DOHH2 (cell line): ENCODE measurements around the gene LCE1F.

Experiments
- H3F3A ChIP-seq: fragments of 200-600 bp; sonication (generic), shearing (Covaris generic); 2 replicates; pipeline ENCODE4 v1.6.0; 2016; ENCODE audit warnings: antibody characterized with exemption, mild to moderate bottlenecking; ENCODE audit not compliant: control insufficient read depth, insufficient read depth
- H3K27ac ChIP-seq: fragments of 200-600 bp; sonication (generic); 2 replicates; pipeline ENCODE4 v1.5.1; 2014; ENCODE audit warnings: low read depth, mild to moderate bottlenecking, low read length, moderate library complexity
- H3K27me3 ChIP-seq: fragments of 200-600 bp; sonication (generic); 2 replicates; pipeline ENCODE4 v1.6.1; 2014; ENCODE audit warnings: mild to moderate bottlenecking, low read length, mixed read lengths; ENCODE audit not compliant: control insufficient read depth
- H3K36me3 ChIP-seq: fragments of 200-600 bp; sonication (generic); 2 replicates; pipeline ENCODE4 v1.6.1; 2014; ENCODE audit warnings: mild to moderate bottlenecking, low read length, moderate library complexity, mixed read lengths; ENCODE audit not compliant: control insufficient read depth
- H3K4me1 ChIP-seq: fragments of 200-600 bp; sonication (generic); 2 replicates; pipeline ENCODE4 v1.6.1; 2014; ENCODE audit warnings: mild to moderate bottlenecking, low read length, mixed read lengths; ENCODE audit not compliant: control insufficient read depth
- H3K4me2 ChIP-seq: fragments of 200-600 bp; sonication (generic); 2 replicates; pipeline ENCODE4 v1.6.0; 2014; ENCODE audit warnings: mild to moderate bottlenecking, low read length, moderate library complexity
- H3K4me3 ChIP-seq: fragments of 200-600 bp; sonication (generic); 2 replicates; pipeline ENCODE4 v1.5.1; 2014; ENCODE audit warnings: mild to moderate bottlenecking, low read length, mixed read lengths
- H3K79me2 ChIP-seq: fragments of 200-600 bp; sonication (generic); 2 replicates; pipeline ENCODE4 v1.6.1; 2014; ENCODE audit warnings: mild to moderate bottlenecking, low read length, mixed read lengths; ENCODE audit not compliant: control insufficient read depth
- H3K9me2 ChIP-seq: fragments of 200-600 bp; sonication (generic); replicated peaks from 2 replicates; pipeline ENCODE4 v1.6.1; 2014; ENCODE audit warnings: mild to moderate bottlenecking, low read length, mixed read lengths; ENCODE audit not compliant: control insufficient read depth
- H3K9me3 ChIP-seq: fragments of 200-600 bp; sonication (generic); 2 replicates; pipeline ENCODE4 v1.6.1; 2014; ENCODE audit warnings: antibody characterized with exemption, low read length, mixed read lengths; ENCODE audit not compliant: control insufficient read depth, insufficient read depth
- H4K20me1 ChIP-seq: fragments of 200-600 bp; sonication (generic); 2 replicates; pipeline ENCODE4 v1.6.0; 2014; ENCODE audit warnings: low read depth, mild to moderate bottlenecking, antibody characterized with exemption, low read length, moderate library complexity; ENCODE audit not compliant: control insufficient read depth, insufficient read depth
- CTCF ChIP-seq: fragments of 200-600 bp; sonication (generic); IDR thresholded peaks from one replicate; pipeline ENCODE4 v1.5.1; 2014; ENCODE audit warnings: antibody characterized with exemption, mild to moderate bottlenecking, low read depth, low read length; ENCODE audit not compliant: poor library complexity, severe bottlenecking
- EZH2phosphoT487 ChIP-seq: fragments of 200-600 bp; sonication (generic); IDR thresholded peaks from 2 replicates; pipeline ENCODE4 v1.6.1; 2017; ENCODE audit warnings: borderline replicate concordance, mild to moderate bottlenecking, antibody characterized with exemption, low read length, moderate library complexity, mixed read lengths

The LCE1F gene

GRCh38 chr1:152796421-152796820, 21.5 kb downstream of the LCE1F start, which contains the start of gene LCE1D:
LCE1D (plus strand) TSS chr1:152796721; CDS start chr1:152797795, 1,074 bp downstream.
- Histone ChIP-seq H3F3A (no peaks in the 10 kb centered on the region), H3K36me3 (no peaks in the 10 kb centered on the region), H3K4me1 (no peaks in the 10 kb centered on the region), H4K20me1 (no peaks in the 10 kb centered on the region), H3K4me2 (no peak within 1 kb of the TSS), H3K9me3 (no peaks in the 10 kb centered on the region), H3K27me3 (no peaks in the 10 kb centered on the region), H3K79me2 (no peaks in the 10 kb centered on the region), H3K27ac (no peak within 1 kb of the TSS), H3K9me2 (no peaks in the 10 kb centered on the region), H3K4me3 (no peak within 1 kb of the TSS)
- TF ChIP-seq EZH2phosphoT487 (no peak), CTCF (no peak)

DNA sequence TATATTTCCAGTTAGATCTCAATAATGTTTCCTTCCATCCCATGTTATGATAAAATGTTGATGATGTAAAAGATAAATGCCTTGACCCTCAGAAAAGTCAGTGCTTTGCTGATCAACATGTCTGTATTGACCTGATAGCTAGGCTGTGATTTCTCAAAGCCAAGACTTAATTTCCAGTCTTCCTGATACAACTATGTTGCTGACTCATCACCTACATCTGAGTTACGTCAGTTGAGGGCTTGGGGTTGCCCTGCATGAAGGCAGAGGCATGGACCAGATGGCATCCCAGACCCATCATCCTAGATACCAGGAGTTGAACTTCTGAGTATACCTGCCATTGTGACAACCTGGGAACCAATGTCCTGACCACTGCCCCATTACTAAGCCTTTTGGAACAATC, 26.4 kb downstream of the LCE1F start:
- no peak overlapping the region for H3K4me3 ChIP-seq
- no peaks in the 10 kb centered on the region for H3K4me1 ChIP-seq
- TF ChIP-seq EZH2phosphoT487 = no peak
- TF ChIP-seq CTCF = no peak
- H3K27me3 ChIP-seq = no peaks in the 10 kb centered on the region
- H3K36me3 ChIP-seq = no peaks in the 10 kb centered on the region
- H3K4me2 ChIP-seq = no peak overlapping the region
- H3K9me2 ChIP-seq = no peaks in the 10 kb centered on the region
- H3F3A ChIP-seq = no peaks in the 10 kb centered on the region
- H4K20me1 ChIP-seq = no peaks in the 10 kb centered on the region
- no peaks in the 10 kb centered on the region for H3K9me3 ChIP-seq
- no peaks in the 10 kb centered on the region for H3K79me2 ChIP-seq
- H3K27ac ChIP-seq = no peak overlapping the region

GRCh38 chr1:152806576-152806975, 31.6 kb downstream of the LCE1F start, which contains the start of gene LCE1C:
LCE1C (minus strand) TSS chr1:152806651; CDS start chr1:152805478, 1,173 bp downstream.
- Histone ChIP-seq H4K20me1 (no peaks in the 10 kb centered on the region), H3K4me2 (no peak within 1 kb of the TSS), H3K9me2 (no peaks in the 10 kb centered on the region), H3F3A (no peaks in the 10 kb centered on the region), H3K4me3 (no peak within 1 kb of the TSS), H3K27me3 (no peaks in the 10 kb centered on the region; the same call in 1 of the 2 replicates), H3K27ac (no peak within 1 kb of the TSS), H3K79me2 (no peaks in the 10 kb centered on the region), H3K9me3 (no peaks in the 10 kb centered on the region), H3K36me3 (no peaks in the 10 kb centered on the region), H3K4me1 (no peaks in the 10 kb centered on the region)
- no peak for TF ChIP-seq CTCF
- TF ChIP-seq EZH2phosphoT487 = no peak

GRCh38 chr1:152811050-152811449, 36.1 kb downstream of the LCE1F start:
- H3K27me3 ChIP-seq = no peaks in the 10 kb centered on the region; the same call in 1 of the 2 replicates
- no peaks in the 10 kb centered on the region for H3K9me2 ChIP-seq
- no peak overlapping the region for H3K4me2 ChIP-seq
- no peaks in the 10 kb centered on the region for H4K20me1 ChIP-seq
- H3K4me3 ChIP-seq = no peak overlapping the region
- TF ChIP-seq EZH2phosphoT487 (no peak), CTCF (no peak)
- H3K36me3 ChIP-seq = no peaks in the 10 kb centered on the region
- H3K9me3 ChIP-seq = no peaks in the 10 kb centered on the region
- H3K4me1 ChIP-seq = no peaks in the 10 kb centered on the region
- H3K79me2 ChIP-seq = no peaks in the 10 kb centered on the region
- no peaks in the 10 kb centered on the region for H3F3A ChIP-seq
- no peak overlapping the region for H3K27ac ChIP-seq
